ENCODE results near the gene MUSK.
"Not testable (repeated sequence)": the region's sequence is repeated elsewhere in the genome, so short reads cannot be mapped to it uniquely, and the experiment has no call there.

MUSK gene

DNA sequence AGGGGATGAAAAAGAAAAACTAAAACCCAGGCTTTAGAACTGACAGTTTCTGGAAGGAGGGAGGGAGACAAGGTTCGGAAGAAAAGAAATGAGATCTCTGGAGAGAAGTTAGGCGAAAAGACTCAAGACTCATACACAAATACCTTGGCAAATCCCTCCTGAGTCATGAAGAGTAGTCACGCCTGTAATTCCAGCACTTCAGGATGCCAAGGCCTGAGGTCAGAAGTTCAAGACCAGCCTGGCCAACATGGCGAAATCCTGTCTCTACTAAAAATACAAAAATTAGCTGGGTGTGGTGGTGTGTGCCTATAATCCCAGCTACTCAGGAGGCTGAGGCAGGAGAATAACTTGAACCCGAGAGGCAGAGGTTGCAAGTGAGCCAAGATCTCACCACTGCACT, 27.3 kb downstream of the MUSK start:
- not testable (repeated sequence) for DNase-seq

- no peak for DNase-seq
Measured at GRCh38 chr9:110700953-110701352, 32.4 kb downstream of the MUSK start.

- DNase-seq, result no peak
Measured at GRCh38 chr9:110703669-110704068, 35.1 kb downstream of the MUSK start.

- DNase-seq, result no peak
Measured at GRCh38 chr9:110707419-110707818, 38.8 kb downstream of the MUSK start.

- DNase-seq, result no peak
Measured at GRCh38 chr9:110710420-110710819, 41.8 kb downstream of the MUSK start.

DNA sequence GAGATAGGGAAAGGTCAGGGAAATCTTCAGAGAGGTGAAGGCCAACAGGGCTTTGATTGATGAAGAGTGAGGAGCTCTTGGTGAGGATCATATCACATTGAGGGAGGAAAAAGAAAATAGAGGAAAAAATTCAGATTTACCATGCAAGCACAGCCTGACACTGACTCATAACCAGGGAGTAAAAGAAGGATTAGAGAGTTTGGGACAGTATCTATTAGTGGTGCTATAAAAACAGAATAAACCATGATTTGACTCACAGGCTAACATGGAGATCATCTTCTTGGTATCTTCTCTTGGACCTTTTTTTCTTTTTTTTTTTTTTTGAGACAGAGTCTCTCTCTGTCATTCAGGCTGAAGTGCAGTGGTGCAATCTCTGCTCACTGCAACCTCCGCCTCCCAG, 44.4 kb downstream of the MUSK start:
- no peak for DNase-seq

GRCh38 chr9:110714314-110714713, 45.7 kb downstream of the MUSK start:
- DNase-seq, result no peak

DNA sequence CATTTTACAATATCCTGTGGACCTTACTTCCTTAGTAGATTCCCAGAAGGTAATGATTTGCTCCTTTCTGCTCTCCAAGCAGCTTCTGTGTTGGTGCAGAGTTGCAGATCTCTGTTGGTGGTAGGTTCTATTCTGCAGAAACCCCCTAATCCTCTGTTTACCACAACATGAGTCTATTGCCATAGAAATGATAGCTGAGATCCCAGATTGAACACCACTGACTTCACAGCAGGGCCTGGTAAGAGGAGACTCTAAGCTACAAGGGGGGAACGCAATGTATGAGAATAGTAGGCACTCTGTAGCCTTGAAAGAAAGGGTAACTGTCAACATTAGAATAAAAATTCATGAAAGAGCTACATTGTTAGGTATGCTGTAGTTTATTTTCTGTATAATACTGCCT, 59.5 kb downstream of the MUSK start:
- DNase-seq, result no peak

GRCh38 chr9:110729641-110730040, 61.0 kb downstream of the MUSK start:
- DNase-seq, result no peak

DNA sequence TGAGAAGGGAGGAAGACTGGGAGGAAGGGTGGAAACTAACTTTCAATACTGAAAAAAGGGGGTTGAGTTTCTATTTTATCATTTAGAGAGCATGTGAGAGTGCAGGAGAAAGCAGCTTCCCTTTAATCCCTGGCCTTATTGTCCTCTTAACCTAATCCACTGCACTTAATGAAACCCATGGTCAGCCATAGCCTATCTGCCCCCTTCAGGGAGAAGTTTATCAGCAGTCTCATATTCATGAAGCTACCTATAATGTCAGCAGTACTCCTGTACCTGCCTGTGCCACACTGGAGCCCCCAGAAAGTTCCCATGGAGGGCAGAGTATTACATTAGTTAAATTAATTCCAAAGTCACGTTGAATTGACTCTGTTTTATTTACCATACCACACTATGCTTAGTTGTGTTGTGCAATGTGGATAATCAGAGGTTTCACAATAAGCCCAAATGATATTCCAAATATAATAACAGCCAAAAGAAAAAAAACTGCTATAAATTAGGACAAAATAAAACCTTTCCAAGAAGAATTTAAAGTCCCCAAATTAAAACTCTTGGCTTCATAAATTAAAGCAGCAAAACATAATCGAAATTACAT, 62.9 kb downstream of the MUSK start:
- DNase-seq, result no peak

DNA sequence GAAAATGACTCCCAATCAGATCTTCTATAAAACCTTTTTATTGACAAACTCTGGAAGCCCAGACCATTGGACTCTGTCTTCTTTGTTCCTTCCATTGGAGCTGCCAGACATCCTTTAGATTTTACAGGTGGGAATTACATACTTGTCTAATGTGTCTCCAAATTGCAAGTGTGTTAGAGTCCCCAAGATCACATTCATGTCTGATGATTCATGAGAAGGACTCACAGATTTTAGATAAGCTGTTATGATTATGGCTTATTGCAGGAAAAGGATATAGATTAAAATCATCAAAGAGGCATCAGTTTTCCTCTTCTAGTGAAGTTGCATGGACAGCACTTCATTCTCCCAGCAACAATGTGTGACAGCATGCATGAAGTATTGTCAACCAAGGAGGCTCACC, 70.4 kb downstream of the MUSK start:
- no peak for DNase-seq

DNA sequence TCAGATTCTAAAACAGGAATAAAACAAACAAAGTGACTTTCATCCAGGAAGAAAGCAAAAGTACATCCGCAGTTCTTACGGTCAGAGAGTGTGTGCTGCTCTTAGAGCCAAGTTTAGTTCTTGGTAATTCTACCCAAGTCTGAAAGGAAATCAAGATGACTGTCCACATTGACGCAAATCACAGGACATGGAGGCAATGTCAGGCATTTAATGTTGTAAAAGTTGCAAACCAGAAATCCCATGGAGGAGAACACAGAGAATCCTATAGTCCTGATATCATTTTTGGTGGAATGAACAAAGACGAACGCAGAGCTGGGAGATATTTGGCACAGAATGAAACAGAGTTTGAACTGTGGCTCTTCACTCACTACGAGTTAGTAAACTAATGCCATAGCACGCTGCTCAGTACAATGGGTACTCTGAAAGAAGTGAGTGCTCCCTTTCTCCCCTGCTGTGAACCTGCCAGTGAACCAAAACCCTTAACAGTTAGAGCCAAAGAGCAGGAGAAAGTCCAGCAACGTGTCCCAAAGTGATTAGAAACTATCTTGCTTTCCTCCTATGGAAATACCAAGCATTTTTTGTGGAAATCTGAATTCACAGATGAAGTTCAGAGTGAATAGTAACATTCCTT, 74.3 kb downstream of the MUSK start:
- DNase-seq, result no peak

DNA sequence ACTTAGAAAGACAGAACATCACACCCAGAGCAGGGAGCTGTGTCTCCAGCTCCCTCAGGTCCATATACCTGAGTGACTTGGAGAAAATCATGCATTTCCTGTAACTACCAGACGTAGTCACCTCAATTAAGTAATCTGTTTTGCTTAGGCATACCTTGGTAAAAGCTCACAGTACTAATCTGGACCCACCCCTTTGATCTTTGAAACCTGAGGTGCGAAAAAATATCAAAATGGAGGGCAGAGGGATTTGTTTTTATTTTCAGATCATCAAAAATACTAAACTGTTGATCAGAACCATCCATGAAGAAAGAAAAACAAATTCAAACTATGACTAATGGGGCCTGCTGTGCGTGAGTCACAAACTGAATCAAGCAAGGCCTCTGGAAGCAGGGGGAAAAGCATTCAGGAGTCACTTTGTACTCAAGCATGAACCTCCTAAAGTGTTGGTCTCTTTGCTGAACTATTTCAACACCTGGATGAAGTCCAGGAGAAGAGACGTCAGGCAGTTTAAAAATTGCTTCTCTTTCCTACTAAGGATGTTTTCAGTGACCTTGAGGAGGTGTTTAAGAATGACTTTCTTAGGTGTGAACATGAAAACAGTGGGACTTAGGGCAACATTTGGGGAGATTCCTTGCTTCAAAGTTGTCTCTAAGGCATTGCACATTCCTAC, 76.3 kb downstream of the MUSK start:
- no peak for DNase-seq

- no peak for DNase-seq
Measured at GRCh38 chr9:110745676-110746075, 77.1 kb downstream of the MUSK start.

- DNase-seq, result no peak
Measured at GRCh38 chr9:110746211-110746930, 77.8 kb downstream of the MUSK start.

GRCh38 chr9:110748251-110748893, 79.8 kb downstream of the MUSK start:
- DNase-seq, result no peak

DNA sequence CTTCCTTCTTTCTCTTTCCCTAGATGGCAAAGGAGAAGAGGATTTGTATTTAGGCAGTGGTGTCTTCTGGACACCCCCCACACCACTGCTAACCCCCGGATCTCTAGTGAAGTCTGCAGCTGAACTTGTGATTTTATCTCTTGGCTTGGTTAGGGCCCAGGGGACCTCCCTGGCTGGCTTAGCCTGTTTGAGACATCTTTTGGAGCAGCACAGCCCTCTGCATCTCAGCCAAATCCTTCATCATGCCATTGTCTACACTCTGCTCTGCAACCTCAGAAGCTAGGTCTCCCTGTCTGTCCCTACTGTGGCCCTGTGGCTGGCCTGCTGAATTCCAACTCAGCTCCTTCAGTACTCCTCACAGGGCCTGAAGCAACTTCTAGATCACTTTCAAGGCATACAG, 81.7 kb downstream of the MUSK start:
- no peak for DNase-seq

DNA sequence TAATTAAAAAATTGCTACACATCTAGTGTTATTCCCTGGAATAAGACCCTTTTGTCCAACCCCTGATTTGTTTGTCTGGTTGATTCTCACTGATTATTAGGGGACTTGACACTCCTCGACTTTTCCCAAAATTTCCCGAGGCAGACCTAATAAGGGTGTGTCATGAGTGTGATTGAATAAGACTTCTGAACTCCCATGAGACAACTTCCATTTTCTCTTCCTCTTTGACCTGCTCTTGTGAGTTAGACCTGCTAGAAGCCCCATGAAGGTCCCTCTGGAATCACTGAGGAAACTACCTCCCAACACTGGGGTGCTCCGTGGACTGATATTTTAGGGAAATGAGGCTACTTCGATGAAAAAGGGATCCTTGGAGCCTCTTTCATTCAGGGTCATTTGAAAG, 83.4 kb downstream of the MUSK start:
- no peak for DNase-seq

GRCh38 chr9:110752766-110753165, 84.2 kb downstream of the MUSK start:
- DNase-seq, result no peak

DNA sequence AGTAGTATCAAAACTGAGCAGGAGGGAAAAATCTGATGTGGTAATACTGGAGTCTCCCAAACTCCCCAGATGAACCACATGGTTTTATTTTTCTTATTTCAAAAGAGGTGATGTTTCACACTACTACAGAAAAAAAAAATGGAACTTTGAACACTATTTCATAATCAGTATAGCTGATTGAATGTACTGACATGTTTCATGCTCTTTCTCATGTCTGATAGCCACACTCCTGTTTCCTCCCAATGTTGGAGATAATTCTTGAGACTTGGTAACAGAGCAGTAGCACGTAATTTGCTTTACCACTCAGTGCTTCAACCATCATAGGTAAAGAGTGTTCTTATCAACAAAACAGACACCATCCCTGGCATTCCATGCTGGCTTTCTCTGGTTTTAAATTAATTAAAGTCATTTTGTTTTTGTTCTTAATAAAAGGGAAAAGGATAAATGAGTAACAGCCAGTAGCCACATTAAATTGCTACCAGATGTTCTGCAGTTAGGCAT, 85.2 kb downstream of the MUSK start:
- DNase-seq, result no peak

- DNase-seq, result no peak
Measured at GRCh38 chr9:110755179-110755578, 86.6 kb downstream of the MUSK start.

DNA sequence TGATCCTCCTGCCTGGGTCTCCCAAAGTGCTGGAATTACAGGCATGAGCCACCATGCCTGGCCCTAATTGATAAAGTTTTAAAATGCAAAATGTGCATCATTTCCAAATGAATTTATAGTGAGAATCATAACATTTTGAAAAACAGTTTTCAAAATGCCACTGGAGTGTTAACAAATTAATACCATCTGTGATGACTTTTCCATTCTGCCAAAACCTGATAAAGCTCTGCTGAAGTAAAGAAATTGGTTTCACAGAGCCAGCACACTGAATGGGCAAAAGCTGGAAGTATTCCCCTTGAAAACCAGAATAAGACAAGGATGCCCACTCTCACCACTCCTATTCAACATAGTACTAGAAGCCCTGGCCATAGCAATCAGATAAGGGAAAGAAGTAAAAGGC, 89.6 kb downstream of the MUSK start:
- no peak for DNase-seq

DNA sequence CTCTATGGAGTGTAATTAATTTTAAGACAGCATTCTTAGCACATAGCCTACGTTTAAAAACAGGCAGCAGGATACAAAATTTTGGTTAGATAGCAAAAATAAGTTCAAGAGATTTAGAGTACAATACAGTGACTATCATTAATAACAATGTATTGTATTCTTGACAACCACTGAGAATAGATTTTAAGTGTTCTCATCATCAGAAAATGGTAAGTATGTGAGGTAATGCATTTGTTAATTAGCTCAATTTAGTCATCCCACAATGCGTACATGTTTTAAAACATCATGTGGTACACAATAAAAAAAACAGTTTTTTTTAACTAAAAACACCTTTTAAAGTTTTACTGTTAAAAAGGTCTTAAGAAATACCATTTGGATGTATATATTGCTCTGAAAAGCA, 94.2 kb downstream of the MUSK start:
- DNase-seq, result no peak
